Head of caudate nucleus (tissue), 42 donors: ENCODE data around the gene SERINC2.
A peak's percentile ranks its signal among the peaks of the same experiment; 100 is the strongest.

Experiments
- DNase-seq, 42 donors: peaks; one replicate each; pipeline versions ENCODE4 v3.0.0 to v3.0.0-alpha.2; 2020 to 2021; ENCODE audit warnings: mixed read lengths in 7 of 42
- intact Hi-C: fragments of 100-400 bp; cut with DNase I; formaldehyde crosslinking; loops from one replicate; pipeline ENCODE4 v1.15.0; 2022

The SERINC2 gene

DNA sequence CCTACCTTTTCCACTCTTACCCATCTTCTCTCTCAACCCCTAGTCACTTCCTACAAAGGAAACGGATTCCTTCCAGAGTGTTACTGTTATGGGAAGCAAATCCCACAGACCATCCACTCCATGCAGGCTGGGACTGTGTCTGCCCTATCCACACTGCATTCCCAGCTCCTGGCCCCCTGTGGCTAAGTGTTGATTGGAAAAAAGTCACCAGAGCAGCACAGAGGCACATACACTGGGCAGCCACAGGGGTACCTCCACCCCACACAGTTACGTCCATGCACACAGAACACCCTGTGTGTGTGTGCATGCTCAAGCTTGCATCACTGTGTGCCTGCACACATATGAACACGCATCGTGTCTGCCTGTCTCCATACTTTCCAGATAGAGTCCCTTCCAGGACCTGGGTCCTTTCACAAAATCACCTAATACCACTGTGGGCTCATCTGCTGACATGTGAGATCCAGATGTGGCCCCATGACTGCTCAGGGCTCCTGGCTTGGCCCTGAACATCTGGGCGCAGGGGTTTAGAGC lies 4.2 kb upstream of the SERINC2 start:
- no peak for DNase-seq
- intact Hi-C loops: no loop called here

DNA sequence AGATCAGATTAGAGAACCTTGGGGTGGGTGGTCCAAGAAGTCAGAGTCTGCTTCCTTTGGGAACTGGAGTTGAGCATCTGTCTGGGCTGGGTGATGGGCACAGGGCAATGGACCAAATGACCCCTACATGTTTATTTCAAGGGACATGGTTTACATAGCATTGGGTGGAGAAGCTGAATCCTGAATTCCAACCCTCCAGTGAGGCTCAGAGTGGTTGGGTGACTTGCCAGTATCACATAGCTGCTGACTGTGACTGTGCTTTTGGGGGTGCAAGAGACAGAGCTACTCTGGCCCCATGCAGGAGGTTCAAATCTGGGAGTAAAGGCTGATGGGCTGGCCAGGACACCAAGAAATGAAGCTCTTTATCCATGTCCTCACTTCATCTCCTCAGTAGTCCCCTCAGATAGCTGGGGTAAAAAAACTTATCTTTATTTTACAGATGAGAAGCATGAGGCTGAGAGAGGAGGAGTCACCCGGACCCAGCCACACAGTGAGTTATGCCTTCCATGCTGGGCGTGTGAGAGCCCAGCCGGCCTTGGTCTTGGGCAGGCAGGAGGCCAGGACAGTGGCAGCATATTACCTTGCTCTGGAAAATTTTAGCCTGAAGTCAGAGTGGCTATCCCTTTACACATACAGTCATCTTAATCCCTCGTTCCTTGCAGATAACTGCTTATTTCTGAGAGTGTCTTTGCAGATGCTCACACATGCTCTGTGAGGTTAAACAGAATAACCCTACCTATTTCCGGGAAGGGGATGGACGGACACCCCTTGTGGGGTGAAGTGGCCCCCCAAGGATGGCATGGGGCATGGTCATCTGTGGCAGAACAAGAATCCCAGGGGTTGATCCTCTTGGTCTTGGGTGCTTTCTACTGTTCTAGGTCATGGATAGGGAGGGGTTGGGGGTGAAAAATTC lies 2.8 kb upstream of the SERINC2 start:
- no peak for DNase-seq
- intact Hi-C loops: no loop called here

GRCh38 chr1:31410871-31411270 lies 2.1 kb upstream of the SERINC2 start:
- intact Hi-C loops: no loop called here

DNA sequence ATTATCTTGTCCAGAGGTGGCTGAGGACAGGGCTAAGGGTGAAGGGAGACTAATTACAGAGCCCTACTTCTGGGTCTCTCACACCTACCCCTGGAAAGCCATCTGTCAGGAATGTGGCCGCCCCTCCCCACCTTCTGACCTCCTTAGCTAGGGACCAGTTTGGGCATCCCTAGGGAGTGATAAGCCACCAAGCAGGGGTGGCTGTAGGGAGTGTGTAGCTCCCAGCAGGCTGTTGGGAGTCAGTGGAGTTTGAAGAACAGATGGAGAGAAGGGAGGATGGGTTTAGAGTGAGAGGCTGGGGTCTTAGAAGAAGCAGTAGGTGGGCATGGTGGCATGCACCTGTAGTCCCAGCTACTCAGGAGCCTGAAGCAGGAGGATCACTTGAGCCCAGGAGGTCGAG lies 808 bp upstream of the SERINC2 start:
- intact Hi-C loops: no loop called here
- DNase-seq: no peak

More at GRCh38 chr1:31410871-31411270, 2.1 kb upstream of the SERINC2 start:
- no peak for DNase-seq

DNA sequence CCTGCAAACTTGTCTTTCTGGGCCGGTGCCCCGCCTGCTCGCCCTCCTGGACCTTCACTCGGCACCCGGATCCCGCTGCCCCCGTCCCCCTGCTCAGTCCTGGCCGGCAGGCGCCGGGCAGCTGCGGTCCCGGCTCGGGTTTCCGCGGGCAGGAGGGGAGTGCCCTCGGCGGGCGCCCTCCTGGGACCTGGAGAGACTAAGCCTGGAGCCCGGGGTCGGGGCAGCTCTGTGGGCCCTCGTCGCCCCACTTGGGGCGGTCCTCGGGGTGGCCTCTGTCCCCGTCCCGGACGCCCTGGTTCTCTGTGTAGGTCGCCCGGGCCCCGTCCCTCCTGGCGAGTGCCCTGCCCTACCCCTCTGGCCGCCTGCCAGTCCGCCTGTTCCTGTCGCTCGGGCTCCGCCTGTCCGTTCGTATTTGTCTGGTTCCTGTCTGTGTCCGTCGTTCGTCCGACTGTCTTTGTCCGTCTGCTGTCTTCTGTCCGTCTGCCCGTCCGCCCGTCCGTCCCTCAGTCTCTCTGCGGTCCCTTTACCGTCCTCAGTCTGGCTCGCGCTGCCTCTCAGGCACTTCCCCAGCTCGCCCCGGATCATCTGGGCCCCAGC lies 490 bp downstream of the SERINC2 start:
- peak in 34 of 42 donors; percentile 5 to 72 (median 28) for DNase-seq
- intact Hi-C loops: no loop called here

DNA sequence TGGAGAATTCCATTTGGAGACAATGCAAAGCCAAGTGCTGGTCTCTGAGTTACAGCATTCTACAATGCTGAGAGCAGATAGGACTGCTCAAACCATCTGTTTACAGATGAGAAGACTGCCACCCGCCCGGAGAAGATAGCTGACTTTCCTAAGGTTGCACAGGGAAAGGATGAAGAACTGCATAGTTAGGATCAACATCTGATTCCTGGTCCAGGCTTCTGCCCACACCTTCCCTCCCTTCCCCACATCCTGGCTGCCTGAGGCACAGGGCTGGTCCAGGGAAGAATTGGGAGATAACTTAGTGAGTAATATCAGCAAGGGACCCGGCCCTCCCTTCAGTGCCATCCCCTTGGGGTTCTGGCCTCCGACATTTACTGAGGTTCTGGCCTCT lies 2.0 kb downstream of the SERINC2 start:
- intact Hi-C loops: no loop called here
- no peak for DNase-seq

- DNase-seq: no peak
These were observed 2.6 kb downstream of the SERINC2 start for GRCh38 chr1:31415658-31416057.

GRCh38 chr1:31416101-31416736 lies 3.2 kb downstream of the SERINC2 start:
- no peak for DNase-seq
- intact Hi-C loops: no loop called here

More at GRCh38 chr1:31415658-31416057, 2.6 kb downstream of the SERINC2 start:
- intact Hi-C loops: no loop called here

- DNase-seq: no peak
- intact Hi-C loops: no loop called here
These were observed 4.1 kb downstream of the SERINC2 start for GRCh38 chr1:31417148-31417547.

GRCh38 chr1:31418626-31419323 lies 5.8 kb downstream of the SERINC2 start:
- intact Hi-C loops: no loop called here
- DNase-seq: no peak

DNA sequence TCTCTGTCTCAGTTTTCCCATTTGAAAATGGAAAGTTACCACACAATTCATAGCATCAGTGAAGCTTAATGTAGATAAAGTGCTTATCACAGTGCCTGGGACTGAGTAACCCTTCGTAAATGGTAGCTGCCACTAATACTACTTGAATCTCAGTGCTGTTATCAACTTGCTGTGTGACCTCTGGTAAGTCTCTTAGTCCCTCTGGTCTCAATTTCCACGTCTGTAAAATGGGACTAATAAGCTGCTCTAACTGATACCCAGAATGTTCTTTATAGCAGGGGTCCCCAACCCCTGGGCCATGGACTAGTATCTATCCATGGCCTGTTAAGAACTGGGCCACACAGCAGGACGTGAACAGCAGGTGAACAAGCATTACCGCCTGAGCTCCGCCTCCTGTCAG lies 7.7 kb downstream of the SERINC2 start:
- intact Hi-C loops: loop anchor here (5.0 kb wide), 1 partner anchor 238 kb away; no protein-coding TSS in a partner anchor

DNA sequence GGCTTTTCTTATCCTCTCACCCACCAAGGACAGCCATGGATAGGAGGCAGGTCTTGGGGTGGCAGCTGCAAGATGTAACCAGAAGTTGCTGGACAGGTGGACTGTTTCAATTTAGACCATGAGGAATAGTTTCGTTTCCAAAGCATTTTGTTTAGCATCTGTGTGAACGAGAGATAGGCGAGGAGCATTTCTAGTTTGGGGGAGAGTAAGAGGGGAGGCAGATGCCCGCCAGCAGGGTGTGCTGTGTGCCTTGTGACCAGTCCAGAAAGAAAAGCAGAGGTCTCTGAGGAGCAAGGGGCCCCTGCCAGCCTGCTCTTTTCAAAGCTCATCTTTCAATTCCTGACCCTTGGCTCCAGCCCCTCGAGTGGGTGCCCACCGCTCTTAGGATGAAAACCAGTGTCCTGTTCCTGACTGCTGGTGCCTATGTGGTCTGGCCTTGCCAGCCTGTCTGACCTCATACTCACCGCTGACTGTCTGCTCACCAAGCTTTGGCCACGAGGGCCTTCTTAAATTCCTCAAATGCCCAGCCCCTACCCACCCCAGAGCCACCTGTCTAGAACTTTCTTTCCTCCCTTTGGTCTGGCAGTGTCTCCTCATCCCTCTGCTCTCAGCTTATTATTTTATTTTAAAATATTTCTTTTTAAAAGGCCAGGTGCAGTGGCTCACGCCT lies 8.5 kb downstream of the SERINC2 start:
- intact Hi-C loops: loop anchor here (5.0 kb wide), 1 partner anchor 239 kb away; no protein-coding TSS in a partner anchor

More for the DNA sequence above, 7.7 kb downstream of the SERINC2 start:
- no peak for DNase-seq

DNA sequence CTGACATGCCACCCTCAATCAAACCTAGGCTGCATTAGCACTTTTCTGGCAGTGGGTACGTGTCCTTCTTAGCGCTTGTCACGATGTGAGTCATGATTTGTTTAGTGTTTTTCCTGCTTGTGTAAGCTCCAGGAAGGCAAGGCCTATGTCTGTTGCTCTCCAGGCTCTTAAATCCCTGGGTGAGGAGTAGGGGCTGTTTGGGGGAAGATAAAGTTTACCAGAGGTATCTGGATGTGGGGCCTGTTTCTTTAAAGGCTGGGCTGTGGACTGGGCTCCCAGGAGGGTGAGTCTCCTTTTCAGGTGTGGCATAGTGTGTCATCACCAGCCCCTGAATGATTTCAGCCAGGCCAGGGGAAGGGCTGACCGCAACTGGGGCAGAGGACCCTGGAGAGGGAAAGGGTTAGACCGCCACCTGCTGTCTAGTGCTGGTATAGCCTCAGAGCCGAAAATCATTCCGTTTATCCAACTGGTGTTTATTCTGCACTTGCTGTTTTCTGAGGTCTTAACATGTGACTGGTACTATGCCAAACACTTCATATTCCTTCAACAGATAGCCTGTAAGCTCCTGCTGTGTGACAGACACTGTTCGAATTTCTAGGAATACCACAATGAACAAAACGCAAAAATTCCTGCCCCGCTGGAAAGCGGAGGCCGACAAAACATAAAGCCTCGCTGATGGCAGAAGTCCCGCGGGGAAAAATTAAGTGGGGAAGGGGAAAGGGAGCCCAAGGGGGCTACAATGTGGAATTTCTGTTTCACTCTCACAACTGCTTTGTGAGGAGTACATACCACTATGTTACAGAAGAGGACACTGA lies 9.7 kb downstream of the SERINC2 start:
- peak in 41 of 42 donors; percentile 37 to 91 (median 73) for DNase-seq
- intact Hi-C loops: loop anchor here (5.0 kb wide), 1 partner anchor 240 kb away; no protein-coding TSS in a partner anchor

More for the DNA sequence above, 8.5 kb downstream of the SERINC2 start:
- DNase-seq: no peak

DNA sequence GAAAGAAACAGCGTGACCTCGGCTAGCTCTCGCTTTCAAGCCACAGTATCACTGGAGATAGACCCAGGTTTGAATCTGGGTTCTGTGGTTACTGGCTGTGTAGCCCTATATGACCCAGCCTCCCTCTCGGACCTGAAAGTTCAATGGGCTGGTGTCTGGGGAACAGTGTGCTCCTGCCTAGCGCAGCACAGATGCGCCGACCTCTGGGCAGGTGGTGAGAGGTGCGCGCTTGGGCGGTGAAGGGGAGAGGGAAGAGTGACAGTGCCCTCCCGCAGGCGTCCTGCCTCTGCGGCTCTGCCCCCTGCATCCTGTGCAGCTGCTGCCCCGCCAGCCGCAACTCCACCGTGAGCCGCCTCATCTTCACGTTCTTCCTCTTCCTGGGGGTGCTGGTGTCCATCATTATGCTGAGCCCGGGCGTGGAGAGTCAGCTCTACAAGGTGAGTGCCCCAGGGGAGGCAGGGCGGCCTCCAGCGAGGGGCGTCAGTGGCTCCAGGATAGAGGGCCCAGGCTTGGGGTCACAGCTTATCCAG lies 10.5 kb downstream of the SERINC2 start:
- peak in 1 of 42 donors; percentile 4 for DNase-seq
- intact Hi-C loops: loop anchor here (5.0 kb wide), 1 partner anchor 241 kb away; no protein-coding TSS in a partner anchor

DNA sequence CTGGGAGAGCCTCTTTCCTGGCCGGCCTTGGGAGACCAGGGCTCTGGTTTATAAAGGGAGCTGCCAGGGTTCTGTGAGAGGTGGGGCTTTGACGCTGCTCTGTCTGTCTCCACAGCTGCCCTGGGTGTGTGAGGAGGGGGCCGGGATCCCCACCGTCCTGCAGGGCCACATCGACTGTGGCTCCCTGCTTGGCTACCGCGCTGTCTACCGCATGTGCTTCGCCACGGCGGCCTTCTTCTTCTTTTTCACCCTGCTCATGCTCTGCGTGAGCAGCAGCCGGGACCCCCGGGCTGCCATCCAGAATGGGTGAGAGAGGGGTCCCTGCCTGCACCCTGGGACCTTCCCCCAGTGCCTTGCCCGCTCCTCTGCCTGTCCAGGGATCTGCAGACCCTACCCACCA lies 11.6 kb downstream of the SERINC2 start:
- DNase-seq: no peak
- intact Hi-C loops: loop anchor here (5.0 kb wide), 1 partner anchor 242 kb away; no protein-coding TSS in a partner anchor

DNA sequence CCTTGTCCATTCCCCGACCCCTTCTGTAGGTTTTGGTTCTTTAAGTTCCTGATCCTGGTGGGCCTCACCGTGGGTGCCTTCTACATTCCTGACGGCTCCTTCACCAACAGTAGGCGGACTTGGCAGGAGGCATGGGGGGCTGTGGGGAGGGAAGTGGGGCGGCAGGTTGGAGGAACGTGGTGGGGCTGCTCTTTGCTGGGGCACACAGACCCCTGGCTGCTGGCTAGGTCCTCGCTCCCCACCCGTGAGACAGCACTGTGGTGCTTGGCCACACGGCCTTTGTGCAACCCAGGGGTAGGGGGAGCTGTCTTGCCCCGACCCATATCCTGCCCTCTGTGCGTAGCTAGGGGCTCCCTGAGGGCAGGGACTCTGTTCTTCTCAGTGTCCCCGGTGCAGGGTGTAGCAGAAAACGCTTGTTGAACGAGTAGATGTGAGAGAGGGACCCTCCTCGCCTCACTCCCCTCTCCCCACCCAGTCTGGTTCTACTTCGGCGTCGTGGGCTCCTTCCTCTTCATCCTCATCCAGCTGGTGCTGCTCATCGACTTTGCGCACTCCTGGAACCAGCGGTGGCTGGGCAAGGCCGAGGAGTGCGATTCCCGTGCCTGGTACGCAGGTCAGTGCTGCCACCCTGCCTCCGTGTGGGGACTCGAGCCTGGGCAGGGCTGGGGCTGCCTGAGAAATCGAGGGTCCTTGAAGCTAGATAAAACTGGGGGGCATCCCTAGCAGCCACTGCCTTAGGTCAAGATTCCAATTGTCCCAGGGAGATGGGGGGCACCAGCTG lies 12.5 kb downstream of the SERINC2 start:
- no peak for DNase-seq
- intact Hi-C loops: no loop called here
